DMS53 treated with DMSO at 0.1 percent for 48 hours (cell line): ENCODE measurements around the gene CCDC142.
"Not testable (repeated sequence)": the region's sequence is repeated elsewhere in the genome, so short reads cannot be mapped to it uniquely, and the experiment has no call there.

Experiments
- DNase-seq: peaks from one replicate; lab custom pipeline; 2025; ENCODE audit not compliant: unreplicated experiment; lab: John Stamatoyannopoulos, UW

The CCDC142 gene

DNA sequence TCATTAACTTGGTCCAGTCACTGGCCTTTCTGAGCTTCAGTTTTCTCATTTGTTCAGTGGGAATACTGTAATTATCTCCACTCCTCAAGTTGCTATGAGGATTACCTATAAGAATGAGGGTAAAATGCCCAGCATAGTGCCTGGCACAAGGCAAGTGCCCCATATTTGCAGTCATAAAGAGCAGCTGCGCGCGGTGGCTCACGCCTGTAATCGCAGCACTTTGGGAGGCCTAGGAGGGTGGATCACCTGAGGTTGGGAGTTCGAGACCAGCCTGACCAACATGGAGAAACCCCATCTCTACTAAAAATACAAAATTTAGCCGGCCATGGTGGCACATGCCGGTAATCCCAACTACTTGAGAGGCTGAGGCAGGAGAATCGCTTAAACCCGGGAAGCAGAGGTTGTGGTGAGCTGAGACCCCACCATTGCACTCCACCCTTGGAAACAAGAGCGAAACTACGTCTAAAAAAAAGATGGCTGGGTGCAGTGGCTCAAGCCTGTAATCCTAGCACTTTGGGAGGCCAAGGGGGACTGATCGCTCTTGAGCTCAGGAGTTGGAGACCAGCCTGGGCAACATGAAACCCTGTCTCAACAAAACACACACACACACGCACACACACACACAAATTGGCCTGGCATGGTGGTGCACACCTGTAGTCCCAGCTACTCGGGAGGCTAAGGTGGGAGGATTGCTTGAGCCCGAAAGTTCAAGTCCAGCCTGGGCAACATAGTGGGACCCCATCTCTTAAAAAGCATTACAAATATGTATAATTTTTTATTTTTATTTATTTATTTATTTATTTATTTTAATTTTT lies 40.1 kb downstream of the CCDC142 start:
- DNase-seq: not testable (repeated sequence)

- DNase-seq: peak; percentile 73
These were observed 40.9 kb downstream of the CCDC142 start, which contains the start of gene RTKN for GRCh38 chr2:74441690-74442482. RTKN (minus strand) TSS chr2:74441937; CDS start chr2:74441816, 121 bp downstream.

GRCh38 chr2:74441170-74441689 lies 41.6 kb downstream of the CCDC142 start:
- no peak for DNase-seq

DNA sequence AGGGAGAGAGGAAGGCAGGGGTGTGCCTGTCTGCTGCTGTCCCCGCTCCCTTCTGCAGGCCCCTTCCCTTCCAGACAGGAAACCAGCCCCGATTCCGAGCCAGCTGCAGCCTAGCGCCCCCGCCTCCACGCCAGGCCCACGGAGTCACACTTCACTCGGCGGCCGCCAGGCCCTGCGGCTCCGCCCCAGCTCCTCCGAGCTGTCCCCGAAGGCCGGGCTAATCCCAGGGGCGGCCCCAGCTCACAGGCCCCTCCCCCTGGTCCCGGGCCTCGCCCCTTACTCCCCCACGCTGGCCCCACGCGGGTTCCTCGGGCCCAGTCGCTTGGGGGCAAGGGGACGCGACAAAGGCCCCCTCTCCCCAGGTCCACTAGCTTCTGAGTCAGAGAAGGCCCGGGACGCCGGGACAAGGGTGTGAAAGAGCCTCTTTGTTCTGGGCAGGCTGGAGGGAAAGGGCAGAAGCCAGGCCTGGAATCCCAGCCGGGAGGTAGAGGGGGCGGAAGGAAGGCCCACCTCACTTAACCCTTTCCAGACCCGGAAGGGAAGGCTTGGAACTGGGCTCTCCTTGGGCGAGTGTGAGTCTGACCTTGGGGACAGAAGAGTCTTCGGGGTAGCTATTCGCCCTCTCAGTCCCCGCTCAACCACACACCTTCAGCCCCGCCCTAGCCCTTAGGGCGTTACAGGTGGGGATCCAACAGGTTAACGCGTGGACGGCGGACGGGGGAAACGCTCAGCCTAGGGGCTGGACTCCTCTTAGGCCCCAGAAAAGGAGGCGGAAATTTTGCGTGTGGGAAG lies 42.2 kb downstream of the CCDC142 start:
- peak; percentile 54 for DNase-seq

DNA sequence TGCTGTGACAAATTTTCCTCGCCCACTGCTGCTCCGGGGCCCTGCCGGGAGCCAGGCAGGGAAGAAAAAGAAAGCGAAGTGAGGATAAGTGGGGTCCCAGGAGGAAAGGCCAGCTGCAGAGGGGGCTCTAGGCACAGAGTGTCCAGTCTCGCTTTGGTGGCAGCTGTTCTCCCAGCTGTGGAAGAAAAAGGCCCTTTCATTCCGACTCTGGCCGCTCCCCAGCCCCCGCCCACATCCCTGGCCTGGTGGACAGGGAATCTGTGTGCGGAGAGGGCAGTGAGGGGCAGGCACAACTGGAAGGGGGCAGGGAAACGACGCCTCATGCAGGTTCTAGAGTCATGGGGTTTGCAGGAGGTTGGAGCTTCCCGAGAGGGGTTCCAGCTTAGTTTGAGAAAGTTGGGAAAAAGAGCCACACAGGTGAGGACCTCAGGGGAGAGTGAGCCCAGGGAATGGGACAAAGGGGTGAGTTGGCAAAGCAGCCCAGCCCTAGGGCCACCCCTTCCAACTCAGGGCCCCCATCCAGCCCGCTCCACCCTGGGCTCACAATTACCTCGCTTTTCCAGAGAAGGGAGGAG lies 42.9 kb downstream of the CCDC142 start:
- DNase-seq: no peak

DNA sequence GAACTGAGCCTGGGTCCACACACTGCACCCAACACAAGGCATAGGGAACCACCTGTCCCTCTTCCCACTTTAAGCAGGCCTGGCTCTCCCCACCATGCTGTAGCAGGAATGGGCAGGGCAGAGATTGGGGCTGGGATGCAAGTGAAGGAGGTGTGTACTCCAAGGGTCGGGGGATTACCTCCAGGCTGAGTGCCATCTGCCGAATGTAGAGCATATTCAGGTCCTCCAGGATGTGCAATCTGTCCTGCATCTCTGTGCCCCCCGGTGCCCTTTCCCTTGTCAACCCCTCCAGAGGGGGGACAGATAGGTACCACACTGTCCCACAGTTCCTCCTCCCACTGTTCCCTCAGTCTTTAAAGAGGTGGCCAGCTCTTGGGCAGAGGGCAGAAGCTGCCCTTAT lies 43.4 kb downstream of the CCDC142 start:
- DNase-seq: no peak

- no peak for DNase-seq
These were observed 44.5 kb downstream of the CCDC142 start for GRCh38 chr2:74438248-74438647.

DNA sequence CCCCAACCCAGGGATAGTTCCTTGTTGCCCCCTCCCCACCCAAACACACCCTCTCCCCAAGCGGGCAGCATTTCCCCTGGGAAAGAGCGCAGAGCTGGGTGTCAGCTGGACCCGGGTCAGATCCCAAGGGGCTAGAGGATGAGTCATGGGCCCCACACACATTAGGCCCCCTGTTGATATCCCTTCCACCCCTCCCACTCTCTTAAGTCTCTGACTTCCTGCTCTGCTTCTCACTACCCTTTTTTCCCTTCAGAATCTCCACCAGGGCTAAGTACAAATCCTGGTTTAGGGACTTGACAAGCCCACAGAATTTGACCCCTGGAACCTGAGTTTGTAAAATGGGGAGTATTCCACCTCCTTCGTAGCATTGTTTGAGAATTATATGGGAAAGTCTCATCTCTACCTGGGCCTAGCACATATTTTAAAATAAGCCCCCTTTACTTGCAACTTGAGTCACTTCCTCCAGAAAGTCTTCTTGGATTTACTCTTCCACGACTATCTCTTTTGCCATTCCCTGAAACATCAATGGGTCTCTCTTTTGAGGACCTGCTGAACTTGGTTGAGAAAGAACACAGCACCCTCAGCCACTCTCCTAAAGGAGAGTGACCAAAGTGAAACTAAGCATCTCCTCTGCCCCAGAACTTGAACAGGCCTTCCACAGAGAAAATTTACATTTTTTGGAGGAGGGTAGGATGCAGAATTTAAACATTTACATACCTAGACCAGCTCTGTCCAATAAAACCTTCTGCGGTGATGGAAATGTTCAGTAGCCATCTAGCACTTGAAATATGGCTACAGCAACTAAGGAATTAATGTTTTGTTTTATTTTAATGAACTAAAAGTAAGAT lies 45.7 kb downstream of the CCDC142 start:
- no peak for DNase-seq

DNA sequence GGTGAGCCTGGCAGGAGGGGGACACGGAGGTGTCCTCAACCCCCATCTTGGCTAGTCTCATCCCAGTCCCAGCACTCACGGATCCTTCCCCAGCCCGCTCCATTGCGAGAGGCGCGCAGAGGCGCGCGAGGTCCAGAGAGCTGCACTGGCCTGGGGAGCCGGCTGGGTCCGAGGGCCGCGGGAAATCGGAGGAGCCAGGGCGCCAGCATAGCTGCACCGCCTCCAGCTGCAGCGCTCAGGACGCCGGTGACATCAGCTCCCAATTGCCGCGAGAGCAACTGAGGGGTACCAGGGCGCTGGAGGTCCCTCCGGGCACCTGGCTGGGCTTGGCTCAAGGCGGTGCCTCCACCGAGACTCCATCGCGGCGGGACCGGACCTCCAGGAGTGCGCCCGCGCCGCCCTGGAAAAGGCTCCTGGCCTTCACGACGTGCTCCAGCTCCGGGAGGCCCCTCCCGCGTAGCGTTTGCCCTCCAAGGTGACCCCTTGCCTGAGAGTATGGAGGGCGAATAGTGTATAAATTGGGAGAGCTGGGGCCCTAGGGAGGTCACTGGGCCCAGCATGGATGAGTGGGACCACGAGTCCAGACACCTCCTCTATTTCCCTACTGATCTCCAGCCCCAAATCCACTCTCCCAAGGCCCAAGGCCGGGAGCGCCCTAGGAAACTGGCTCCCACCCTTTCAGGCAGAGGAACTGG lies 46.5 kb downstream of the CCDC142 start:
- no peak for DNase-seq

DNA sequence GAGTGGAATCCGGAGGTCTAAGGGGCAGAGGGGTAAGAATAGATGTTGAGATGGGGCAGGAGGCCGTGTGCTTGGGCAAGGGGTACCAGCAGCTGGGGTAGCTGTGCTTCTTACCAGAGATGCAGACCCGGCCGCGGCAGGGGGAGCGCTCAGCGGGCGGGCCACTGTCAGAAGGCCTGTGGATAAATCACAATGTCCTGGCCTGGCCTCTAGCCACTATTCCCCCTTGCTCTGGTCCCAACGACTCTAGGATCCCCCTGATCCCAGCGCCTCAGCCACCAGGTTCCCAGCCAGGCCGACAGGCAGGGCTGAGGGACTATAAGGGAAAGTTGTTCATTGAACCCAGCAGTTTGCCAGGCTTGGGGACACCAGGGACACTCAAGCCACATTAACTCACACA lies 52.3 kb downstream of the CCDC142 start:
- no peak for DNase-seq

GRCh38 chr2:74429487-74430451 lies 53.0 kb downstream of the CCDC142 start:
- no peak for DNase-seq

- DNase-seq: no peak
These were observed 54.1 kb downstream of the CCDC142 start for GRCh38 chr2:74428675-74429074.

GRCh38 chr2:74427551-74427950 lies 55.2 kb downstream of the CCDC142 start:
- no peak for DNase-seq

GRCh38 chr2:74426181-74426758 lies 56.5 kb downstream of the CCDC142 start:
- no peak for DNase-seq

GRCh38 chr2:74425523-74425922 lies 57.3 kb downstream of the CCDC142 start:
- no peak for DNase-seq

GRCh38 chr2:74424995-74425406 lies 57.8 kb downstream of the CCDC142 start:
- no peak for DNase-seq

DNA sequence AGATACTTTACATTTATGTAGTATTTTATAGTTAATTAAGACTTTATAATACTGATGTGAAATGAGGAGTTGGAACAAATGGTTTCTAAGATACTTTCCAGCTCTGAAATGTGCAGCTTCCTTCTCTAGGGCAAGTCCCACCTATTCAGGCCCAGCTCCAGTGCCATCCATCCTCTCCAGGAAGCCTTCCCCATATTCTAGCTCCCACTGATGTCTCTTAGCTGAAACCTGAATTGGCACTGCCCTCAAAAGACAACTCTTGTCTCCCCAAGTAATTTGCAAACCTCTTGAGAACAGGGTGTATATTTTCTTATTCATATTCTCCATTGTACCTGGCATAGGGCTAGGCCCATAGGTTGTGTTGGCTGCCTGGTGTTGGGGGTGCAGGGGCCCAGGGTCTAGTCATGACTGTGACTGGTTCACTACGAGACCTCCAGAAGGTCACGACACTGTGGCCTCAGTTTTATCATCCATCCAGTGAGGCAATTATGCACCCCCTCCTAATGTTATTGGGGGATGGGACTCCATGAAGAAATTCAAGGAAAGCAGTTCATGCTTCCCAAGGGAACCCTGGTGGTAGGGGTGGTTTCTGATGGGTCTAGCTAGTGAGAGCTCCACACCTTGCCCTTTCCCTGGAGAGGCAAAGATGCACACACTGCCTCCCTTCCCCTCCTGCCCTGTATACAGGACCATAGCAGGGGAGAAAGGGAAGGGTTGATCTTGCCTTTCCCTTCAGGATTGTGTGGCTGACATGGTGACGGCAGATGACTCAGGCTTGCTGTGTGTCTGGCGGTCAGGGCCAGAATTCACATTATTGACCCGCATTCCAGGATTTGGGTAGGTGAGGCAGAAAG lies 58.4 kb downstream of the CCDC142 start:
- no peak for DNase-seq
